Colonic mucosa (tissue), 4 donors: ENCODE results near the gene SPI1. TPM values are rescaled to one million over a fixed set of nuclear protein-coding genes. Genes with fewer than 3 reads are reported as not detected.

ENCODE experiments used
- DNase-seq: peaks from one replicate; pipeline ENCODE4 v3.0.0-alpha.2; 2020
- H3K27ac ChIP-seq: fragments of 200-600 bp; one replicate; pipeline ENCODE4 v1.8.0; 2021
- H3K27me3 ChIP-seq: fragments of 200-600 bp; one replicate; pipeline ENCODE4 v1.8.0; 2021
- H3K36me3 ChIP-seq: fragments of 200-600 bp; one replicate; pipeline ENCODE4 v1.8.0; 2021
- H3K4me1 ChIP-seq: fragments of 200-600 bp; one replicate; pipeline ENCODE4 v1.8.0; 2021; ENCODE audit warnings: mild to moderate bottlenecking
- H3K4me3 ChIP-seq: fragments of 200-600 bp; one replicate; pipeline ENCODE4 v1.8.0; 2021
- H3K9ac ChIP-seq, 2 donors: one replicate each; pipeline ENCODE4 v1.7.0; 2013; ENCODE audit warnings: control low read depth in 2 of 2, low read depth in 2 of 2, low read length in 2 of 2
- H3K9me3 ChIP-seq: fragments of 200-600 bp; one replicate; pipeline ENCODE4 v1.8.0; 2021
- CTCF ChIP-seq: fragments of 200-600 bp; IDR thresholded peaks from one replicate; pipeline ENCODE4 v1.8.0; 2022; ENCODE audit warnings: antibody characterized with exemption, mild to moderate bottlenecking
- intact Hi-C: fragments of 100-400 bp; cut with DNase I; formaldehyde crosslinking; loops from one replicate; pipeline ENCODE4 v1.14.1; 2022
- total RNA-seq, 2 donors: library from RNA; stranded (reverse); fragmentation: NEBNext Ultra II Directional in 1 of 2; extraction: Animal tissue kit (Norgen Biotek cat#: 25700) in 1 of 2; gene quantifications; one replicate each; pipeline ENCODE4 v1.2.1, GENCODE V29; 2021
- donor health status: healthy.
- donor health status: DM: no; HTN: no; CAD: no.
- donor health status: DM: no; HTN: no; CAD: no.

Gene SPI1
- total RNA-seq, 2 donors from 2014 or later = 4.7 to 11.9 TPM

- Histone ChIP-seq H3K9ac (no peak overlapping the region), H3K4me3 (no peak overlapping the region), H3K36me3 (peaks cover 3% of the 10 kb centered on the region), H3K9me3 (no peaks in the 10 kb centered on the region), H3K27me3 (no peaks in the 10 kb centered on the region), H3K4me1 (peaks cover 7% of the 10 kb centered on the region), H3K27ac (no peak overlapping the region)
- no peak for DNase-seq
- intact Hi-C loops = no loop called here
- TF ChIP-seq CTCF = no peak
Observed at GRCh38 chr11:47329431-47329986, 48.8 kb downstream of the SPI1 start.

DNA sequence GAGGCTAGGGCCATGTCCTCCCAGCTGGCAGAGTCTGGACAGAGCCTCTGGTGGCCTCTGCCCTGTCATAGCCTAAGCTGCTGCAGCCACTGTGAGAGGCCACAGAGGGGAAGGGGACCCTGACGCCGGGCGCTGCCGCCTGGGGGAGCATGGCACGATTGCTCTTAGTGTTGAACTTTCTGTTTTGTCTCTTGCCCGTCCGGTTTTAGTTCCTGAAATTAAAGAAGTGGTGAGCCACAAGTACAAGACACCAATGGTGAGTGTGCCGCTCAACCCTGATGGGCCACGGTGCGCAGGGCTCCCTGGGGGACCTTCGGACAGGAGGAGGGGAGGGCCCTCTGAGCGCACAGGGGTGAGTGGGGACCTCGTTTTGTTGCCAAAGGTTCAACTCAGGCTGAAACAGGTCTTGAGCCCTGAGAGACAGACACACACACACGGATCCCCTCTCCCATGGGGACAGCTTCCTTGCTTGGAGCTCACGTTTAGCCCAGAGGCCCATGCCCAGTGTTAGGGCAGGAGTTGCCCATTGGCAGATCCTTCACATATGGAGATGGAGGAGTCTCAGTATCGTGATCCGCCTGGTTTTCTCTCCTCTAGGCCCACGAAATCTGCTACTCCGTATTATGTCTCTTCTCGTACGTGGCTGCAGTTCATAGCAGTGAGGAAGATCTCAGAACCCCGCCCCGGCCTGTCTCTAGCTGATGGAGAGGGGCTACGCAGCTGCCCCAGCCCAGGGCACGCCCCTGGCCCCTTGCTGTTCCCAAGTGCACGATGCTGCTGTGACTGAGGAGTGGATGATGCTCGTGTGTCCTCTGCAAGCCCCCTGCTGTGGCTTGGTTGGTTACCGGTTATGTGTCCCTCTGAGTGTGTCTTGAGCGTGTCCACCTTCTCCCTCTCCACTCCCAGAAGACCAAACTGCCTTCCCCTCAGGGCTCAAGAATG is 49.6 kb downstream of the SPI1 start:
- H3K36me3 ChIP-seq = peaks cover 3% of the 10 kb centered on the region
- H3K4me1 ChIP-seq = peaks cover 7% of the 10 kb centered on the region
- no peaks in the 10 kb centered on the region for H3K9me3 ChIP-seq
- no peak overlapping the region for H3K4me3 ChIP-seq
- intact Hi-C loops = no loop called here
- no peak for DNase-seq
- no peak for TF ChIP-seq CTCF
- H3K27me3 ChIP-seq = no peaks in the 10 kb centered on the region
- no peak overlapping the region for H3K9ac ChIP-seq
- no peak overlapping the region for H3K27ac ChIP-seq

DNA sequence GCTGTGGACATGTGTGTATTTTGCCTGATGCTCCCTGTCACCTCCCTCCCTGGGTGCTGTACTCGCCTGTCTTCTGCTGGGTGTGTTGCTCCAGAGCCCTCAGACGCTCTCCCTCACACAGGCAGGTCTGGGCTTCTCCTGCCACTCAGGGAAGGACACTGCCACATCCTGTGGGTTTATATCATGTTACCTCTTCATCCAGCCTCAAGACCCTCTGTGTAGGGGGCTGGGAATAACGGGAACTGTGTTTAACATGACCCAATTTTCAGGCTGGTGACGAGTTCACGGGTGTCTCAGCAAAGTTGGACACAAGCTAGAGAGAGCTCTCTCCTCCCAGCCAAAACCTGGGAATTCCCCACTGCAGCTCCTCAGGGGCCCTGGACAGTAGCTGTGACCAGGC is 50.4 kb downstream of the SPI1 start:
- no peak for DNase-seq
- no peaks in the 10 kb centered on the region for H3K27me3 ChIP-seq
- intact Hi-C loops = no loop called here
- no peak overlapping the region for H3K9ac ChIP-seq
- TF ChIP-seq CTCF = no peak
- H3K9me3 ChIP-seq = no peaks in the 10 kb centered on the region
- H3K27ac ChIP-seq = no peak overlapping the region
- H3K4me1 ChIP-seq = peaks cover 7% of the 10 kb centered on the region
- H3K4me3 ChIP-seq = no peak overlapping the region
- peaks cover 3% of the 10 kb centered on the region for H3K36me3 ChIP-seq

GRCh38 chr11:47327025-47327424 is 51.3 kb downstream of the SPI1 start:
- no peak overlapping the region for H3K4me3 ChIP-seq
- TF ChIP-seq CTCF = no peak
- DNase-seq = no peak
- peaks cover 3% of the 10 kb centered on the region for H3K36me3 ChIP-seq
- no peak overlapping the region for H3K27ac ChIP-seq
- peaks cover 7% of the 10 kb centered on the region for H3K4me1 ChIP-seq
- intact Hi-C loops = no loop called here
- no peaks in the 10 kb centered on the region for H3K27me3 ChIP-seq
- H3K9ac ChIP-seq = no peak overlapping the region
- H3K9me3 ChIP-seq = no peaks in the 10 kb centered on the region

GRCh38 chr11:47326198-47326597 is 52.1 kb downstream of the SPI1 start:
- H3K27me3 ChIP-seq = no peaks in the 10 kb centered on the region
- DNase-seq = no peak
- H3K36me3 ChIP-seq = peaks cover 7% of the 10 kb centered on the region
- H3K9ac ChIP-seq = no peak overlapping the region
- H3K9me3 ChIP-seq = no peaks in the 10 kb centered on the region
- H3K4me1 ChIP-seq = no peaks in the 10 kb centered on the region
- intact Hi-C loops = no loop called here
- no peak for TF ChIP-seq CTCF
- no peak overlapping the region for H3K4me3 ChIP-seq
- no peak overlapping the region for H3K27ac ChIP-seq
